HCT116 (cell line): ENCODE results near the gene PLCH2. TPM values are rescaled to one million over a fixed set of nuclear protein-coding genes. Genes with fewer than 3 reads are reported as not detected.

ENCODE experiments used
- ATAC-seq: fragments of 200-7000 bp; cut with Tn5 transposase; 2 replicates; pipeline ENCODE4 v1.9.1; 2020; ENCODE audit warnings: mild to moderate bottlenecking, moderate library complexity
- BruUV-seq: library from RNA; stranded (reverse); fragments of 400-500 nt; replicated peaks from 2 replicates; lab custom pipeline; 2021; lab: Mats Ljungman, UMichigan
- CTCF ChIA-PET: fragments of 300-600 bp; sonication (Branson Sonifier 250); formaldehyde crosslinking; loops from one replicate; lab custom pipeline; 2021; ENCODE audit warnings: antibody characterized with exemption; lab: Charles Lee
- POLR2A ChIA-PET: fragments of 300-600, 350-600 bp; sonication (Branson Sonifier 250); formaldehyde crosslinking; loops from one replicate; lab custom pipeline; 2021; ENCODE audit warnings: antibody characterized with exemption; lab: Charles Lee
- RAD21 ChIA-PET, 2 experiments: fragments of 300-600 bp; sonication (Branson Sonifier 250); formaldehyde crosslinking; loops; one replicate each; lab custom pipeline; 2023; ENCODE audit warnings: low total read pairs in 2 of 2; ENCODE audit not compliant: uncharacterized antibody in 2 of 2, unreplicated experiment in 2 of 2, low non-redundant PET in 1 of 2; lab: Charles Lee
- DNase-seq: peaks from one replicate; pipeline ENCODE4 v3.0.0-alpha.2; 2010; ENCODE audit warnings: low read depth, low spot score
- H2AFZ ChIP-seq: fragments of 200-600 bp; shearing (Covaris generic), sonication (generic); 2 replicates; pipeline ENCODE4 v1.6.1; 2017; ENCODE audit warnings: low read depth, mixed run types, mixed read lengths, antibody characterized with exemption, low read length; ENCODE audit not compliant: poor library complexity, severe bottlenecking
- H3K27ac ChIP-seq: 2 replicates; pipeline ENCODE4 v1.5.1; 2012; ENCODE audit warnings: low read depth, low read length
- H3K27me3 ChIP-seq: fragments of 200-600 bp; sonication (generic); 2 replicates; pipeline ENCODE4 v1.6.1; 2016; ENCODE audit warnings: mixed run types, low read length, mixed read lengths; ENCODE audit not compliant: insufficient read depth
- H3K36me3 ChIP-seq, 2 experiments: fragments of 200-500 bp in 1 of 2; fragments of 200-600 bp in 1 of 2; sonication (Bioruptor generic) in 1 of 2; sonication (generic) in 1 of 2; 2 replicates each; pipeline versions ENCODE4 v1.5.1 to v1.6.1; 2014 to 2016; ENCODE audit warnings: low read length in 2 of 2, inconsistent platforms in 1 of 2, mixed read lengths in 1 of 2, mixed run types in 1 of 2; ENCODE audit not compliant: insufficient read depth in 2 of 2, control insufficient read depth in 1 of 2
- H3K4me1 ChIP-seq, 2 experiments: fragments of 200-600 bp in 1 of 2; sonication (generic) in 1 of 2; 2 replicates each; pipeline versions ENCODE4 v1.5.1 to v1.6.1; 2012 to 2017; ENCODE audit warnings: low read length in 2 of 2, inconsistent platforms in 1 of 2, mild to moderate bottlenecking in 1 of 2, mixed read lengths in 1 of 2, mixed run types in 1 of 2, moderate library complexity in 1 of 2; ENCODE audit not compliant: insufficient read depth in 2 of 2, control insufficient read depth in 1 of 2
- H3K4me2 ChIP-seq: fragments of 200-600 bp; sonication (generic); 2 replicates; pipeline ENCODE4 v1.6.1; 2017; ENCODE audit warnings: mixed run types, low read length, mixed read lengths
- H3K4me3 ChIP-seq, 2 experiments: fragments of 200-600 bp in 1 of 2; sonication (generic) in 1 of 2; replicated peaks in 1 of 2; 2 replicates each; pipeline ENCODE4 v1.5.1; 2011 to 2016; ENCODE audit warnings: low read length in 2 of 2, control low read depth in 1 of 2, low read depth in 1 of 2, mild to moderate bottlenecking in 1 of 2, mixed read lengths in 1 of 2, mixed run types in 1 of 2
- H3K79me2 ChIP-seq: fragments of 200-600 bp; sonication (generic); 2 replicates; pipeline ENCODE4 v1.6.1; 2017; ENCODE audit warnings: mild to moderate bottlenecking, mixed run types, low read length, moderate library complexity, mixed read lengths; ENCODE audit not compliant: insufficient read depth
- H3K9ac ChIP-seq: fragments of 200-600 bp; sonication (generic); 2 replicates; pipeline ENCODE4 v1.6.1; 2016; ENCODE audit warnings: low read length, mixed read lengths
- H3K9me2 ChIP-seq: fragments of 200-600 bp; sonication (generic), shearing (Covaris generic); 2 replicates; pipeline ENCODE4 v1.6.1; 2017; ENCODE audit warnings: mixed run types, mild to moderate bottlenecking, moderate library complexity; ENCODE audit not compliant: insufficient read depth
- H3K9me3 ChIP-seq, 2 experiments: fragments of 200-500 bp in 1 of 2; fragments of 200-600 bp in 1 of 2; sonication (Bioruptor generic) in 1 of 2; sonication (generic) in 1 of 2; 2 replicates each; pipeline ENCODE4 v1.6.1; 2014 to 2017; ENCODE audit warnings: low read length in 2 of 2, mixed read lengths in 2 of 2, inconsistent platforms in 1 of 2, low read depth in 1 of 2, mild to moderate bottlenecking in 1 of 2, mixed run types in 1 of 2, moderate library complexity in 1 of 2; ENCODE audit not compliant: control insufficient read depth in 1 of 2, insufficient read depth in 1 of 2
- H4K20me1 ChIP-seq: fragments of 200-600 bp; sonication (generic), shearing (Covaris generic); 2 replicates; pipeline ENCODE4 v1.6.1; 2017; ENCODE audit warnings: mixed run types, mild to moderate bottlenecking, moderate library complexity; ENCODE audit not compliant: insufficient read depth
- ATF3 ChIP-seq: IDR thresholded peaks from 2 replicates; pipeline ENCODE4 v1.6.1; 2012
- CEBPB ChIP-seq: IDR thresholded peaks from 2 replicates; pipeline ENCODE4 v1.6.1; 2012; ENCODE audit warnings: low read depth
- CTCF ChIP-seq, 3 experiments: fragments of 200-600 bp in 1 of 3; sonication (generic) in 1 of 3; IDR thresholded peaks in 2 of 3; conservative IDR thresholded peaks in 1 of 3; 2 replicates each; pipeline ENCODE4 v1.5.1; 2012 to 2017; ENCODE audit warnings: low read depth in 2 of 3, low read length in 2 of 3, antibody characterized with exemption in 1 of 3, borderline replicate concordance in 1 of 3, control low read depth in 1 of 3, mild to moderate bottlenecking in 1 of 3, mixed read lengths in 1 of 3, mixed run types in 1 of 3, moderate library complexity in 1 of 3; ENCODE audit not compliant: insufficient read depth in 1 of 3
- EGR1 ChIP-seq: IDR thresholded peaks from 2 replicates; pipeline ENCODE4 v1.6.1; 2012; ENCODE audit warnings: low read depth
- ELF1 ChIP-seq: IDR thresholded peaks from 2 replicates; pipeline ENCODE4 v1.6.1; 2012; ENCODE audit warnings: low read depth, borderline replicate concordance
- EZH2phosphoT487 ChIP-seq: fragments of 200-600 bp; IDR thresholded peaks from 2 replicates; pipeline ENCODE4 v1.6.1; 2018; ENCODE audit warnings: antibody characterized with exemption, borderline replicate concordance
- FOSL1 ChIP-seq: IDR thresholded peaks from 2 replicates; pipeline ENCODE4 v1.6.1; 2012; ENCODE audit warnings: low read depth
- POLR2A ChIP-seq: IDR thresholded peaks from 2 replicates; pipeline ENCODE4 v1.7.0; 2011; ENCODE audit warnings: borderline replicate concordance; ENCODE audit not compliant: insufficient read depth, insufficient read length; ENCODE audit errors: extremely low read depth
- RAD21 ChIP-seq: IDR thresholded peaks from 2 replicates; pipeline ENCODE4 v1.6.1; 2012; ENCODE audit warnings: low read depth, mild to moderate bottlenecking
- REST ChIP-seq: IDR thresholded peaks from 2 replicates; pipeline ENCODE4 v1.6.1; 2012; ENCODE audit warnings: low read depth
- SIN3A ChIP-seq: IDR thresholded peaks from 2 replicates; pipeline ENCODE4 v1.6.1; 2012; ENCODE audit warnings: low read depth
- SP1 ChIP-seq: IDR thresholded peaks from 2 replicates; pipeline ENCODE4 v1.6.1; 2012; ENCODE audit warnings: low read depth
- SRF ChIP-seq: IDR thresholded peaks from 2 replicates; pipeline ENCODE4 v1.6.1; 2012; ENCODE audit warnings: low read depth
- TCF7L2 ChIP-seq: IDR thresholded peaks from 2 replicates; pipeline ENCODE4 v1.7.0; 2011; ENCODE audit warnings: borderline replicate concordance, inconsistent platforms; ENCODE audit not compliant: insufficient read depth, insufficient read length; ENCODE audit errors: extremely low read depth
- ZFX ChIP-seq: fragments of 450-650 bp; IDR thresholded peaks from 2 replicates; pipeline ENCODE4 v1.6.1; 2017
- intact Hi-C: fragments of 100-400 bp; cut with micrococcal nuclease; formaldehyde crosslinking; loops from 2 replicates; pipeline ENCODE4 v1.10.0; 2022
- total RNA-seq: library from RNA; stranded (reverse); gene quantifications from one replicate; pipeline ENCODE4 v1.2.1, GENCODE V29; 2021; ENCODE audit not compliant: unreplicated experiment

The PLCH2 gene
- total RNA-seq, 1 experiment from 2014 or later, result 2.0 TPM

- Histone ChIP-seq H3K27ac (no peak overlapping the region), H4K20me1 (no peaks in the 10 kb centered on the region), H3K9me3 (peaks cover 4 to 7% of the 10 kb centered on the region in 2 experiments; a peak in 2 of 4 replicates), H3K79me2 (no peaks in the 10 kb centered on the region), H3K27me3 (no peaks in the 10 kb centered on the region), H3K9ac (no peak overlapping the region), H3K4me2 (no peak overlapping the region), H2AFZ (no peak overlapping the region), H3K4me3 (no peak overlapping the region), H3K9me2 (no peaks in the 10 kb centered on the region), H3K4me1 (no peaks in the 10 kb centered on the region), H3K36me3 (no peaks in the 10 kb centered on the region)
- RAD21 ChIA-PET, result no interaction called here
- BruUV-seq, result no TSS peak
- CTCF ChIA-PET, result no interaction called here
- ATAC-seq (no peak), DNase-seq (no peak)
- TF ChIP-seq POLR2A (no peak), EZH2phosphoT487 (no peak), SP1 (no peak), CEBPB (no peak), EGR1 (no peak), CTCF (IDR thresholded peaks at IDR 0.05 in 2 of 3, conservative IDR thresholded peaks at IDR 0.05 in 1 of 3; ENCODE audit: borderline replicate concordance in 1 of 3, insufficient read depth in 1 of 3, low read depth in 2 of 3, low read length in 2 of 3) (no peak)
- POLR2A ChIA-PET, result no interaction called here
- intact Hi-C loops, result no loop called here
Observed at GRCh38 chr1:2486041-2486440, 10.0 kb downstream of the PLCH2 start.

GRCh38 chr1:2486558-2486957, 10.5 kb downstream of the PLCH2 start:
- Histone ChIP-seq H3K4me2 (no peak overlapping the region), H3K79me2 (no peaks in the 10 kb centered on the region), H3K9me3 (peaks cover 4 to 7% of the 10 kb centered on the region in 2 experiments; a peak in 2 of 4 replicates), H4K20me1 (no peaks in the 10 kb centered on the region), H3K9ac (no peak overlapping the region), H3K27ac (no peak overlapping the region), H3K27me3 (no peaks in the 10 kb centered on the region), H2AFZ (no peak overlapping the region), H3K9me2 (no peaks in the 10 kb centered on the region), H3K36me3 (no peaks in the 10 kb centered on the region), H3K4me3 (no peak overlapping the region), H3K4me1 (no peaks in the 10 kb centered on the region)
- no TSS peak for BruUV-seq
- ChIA-PET CTCF (no interaction called here), RAD21 (no interaction called here), POLR2A (no interaction called here)
- intact Hi-C loops, result no loop called here
- ATAC-seq (no peak), DNase-seq (no peak)
- TF ChIP-seq ZFX (no peak), EGR1 (no peak), TCF7L2 (no peak), ELF1 (no peak), ATF3 (no peak), SIN3A (no peak), RAD21 (no peak), REST (no peak), EZH2phosphoT487 (no peak), FOSL1 (no peak), SRF (no peak)
